Hypothalamus (tissue), 51 donors: ENCODE measurements around the gene STXBP6.

Experiments
- DNase-seq, 51 donors: peaks; one replicate each; lab custom pipeline; 2025; lab: John Stamatoyannopoulos, UW

Gene STXBP6

DNA sequence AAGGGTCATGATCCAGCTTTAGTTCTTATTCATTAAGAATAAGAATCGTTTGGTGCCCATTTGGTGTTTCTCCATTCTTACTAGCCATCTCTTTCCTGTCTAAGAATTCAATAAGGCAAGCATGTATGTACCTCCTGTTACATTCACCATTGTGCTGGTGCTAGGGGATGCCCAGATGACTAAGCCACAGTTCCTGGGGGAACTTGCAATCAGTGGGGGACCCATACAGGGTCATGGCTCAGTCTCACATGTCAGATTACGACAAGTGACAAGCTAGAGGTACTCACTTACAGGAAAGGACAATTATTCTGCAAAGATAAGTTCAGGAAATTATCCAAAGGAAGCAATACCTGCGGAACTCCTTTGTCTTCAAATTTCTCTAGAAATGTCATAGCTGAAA lies 125.4 kb downstream of the STXBP6 start:
- DNase-seq, result no peak

- DNase-seq, result no peak
These were observed 128.0 kb downstream of the STXBP6 start for GRCh38 chr14:24921903-24922302.

DNA sequence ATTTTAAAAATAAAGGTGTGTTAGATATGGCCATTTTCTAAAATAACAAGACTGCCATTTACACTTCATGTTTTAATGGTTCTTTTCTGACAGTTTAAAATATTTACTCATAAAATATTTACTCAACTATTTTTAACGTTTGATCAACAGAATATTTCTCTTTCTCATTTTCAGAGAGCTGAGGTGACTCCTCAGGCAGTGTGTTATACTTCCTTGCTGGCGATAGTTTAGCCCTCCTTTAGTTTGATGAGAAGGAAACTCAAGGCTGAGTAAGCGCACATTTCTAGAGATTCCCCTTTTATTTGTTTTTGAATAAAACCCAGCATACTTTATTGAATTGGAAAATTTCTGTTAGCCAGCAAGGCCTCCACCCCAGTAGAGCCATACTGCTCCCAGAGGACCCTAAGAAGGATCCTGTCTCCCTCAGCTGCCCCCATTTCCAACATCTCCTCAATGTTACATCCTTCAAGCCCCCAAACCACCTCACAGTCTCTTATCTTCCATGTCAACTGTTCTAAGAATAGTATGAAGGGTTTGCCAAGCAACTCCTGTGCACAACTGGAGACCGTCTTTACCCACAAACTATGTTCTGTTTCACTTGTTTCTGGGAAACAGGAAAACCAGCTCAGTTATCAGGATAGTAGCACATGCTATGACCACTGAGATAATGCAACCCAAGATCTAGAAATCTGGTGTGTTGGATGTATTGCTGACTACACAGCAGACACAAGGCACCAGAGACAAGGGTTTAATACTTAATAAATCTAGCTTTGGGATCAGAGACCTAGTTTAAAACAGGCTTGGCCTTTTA lies 129.5 kb downstream of the STXBP6 start:
- no peak for DNase-seq

GRCh38 chr14:24918822-24919221 lies 131.1 kb downstream of the STXBP6 start:
- no peak for DNase-seq

DNA sequence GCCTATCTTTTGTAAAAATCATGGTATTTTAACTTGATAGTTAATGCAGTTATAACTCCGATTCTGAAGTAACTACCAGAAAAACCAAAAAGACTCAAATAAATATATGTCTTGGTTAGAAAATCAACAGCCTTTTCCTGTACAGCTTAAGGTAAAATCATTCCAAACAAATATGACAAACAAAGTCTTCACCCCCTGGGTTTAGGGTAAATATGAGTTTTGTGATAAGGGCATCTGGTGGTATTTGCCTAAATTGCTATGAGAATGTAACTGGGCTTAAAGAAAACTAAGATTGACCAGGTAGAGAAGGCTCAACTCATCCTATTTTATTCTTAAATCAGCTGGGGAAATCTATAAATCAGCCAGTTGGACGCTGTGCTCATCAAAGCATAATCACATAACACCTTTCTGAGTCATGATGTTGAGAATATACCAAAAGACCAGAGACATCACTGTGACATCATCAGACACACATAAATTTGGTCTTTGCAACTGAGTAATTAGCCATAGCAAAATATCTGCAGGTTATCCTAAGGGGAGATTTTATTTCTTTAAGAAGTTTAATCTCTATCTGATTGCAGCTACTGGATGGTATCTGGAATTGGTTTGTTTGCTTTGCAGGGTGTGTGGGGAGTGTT lies 133.9 kb downstream of the STXBP6 start:
- DNase-seq, result no peak

DNA sequence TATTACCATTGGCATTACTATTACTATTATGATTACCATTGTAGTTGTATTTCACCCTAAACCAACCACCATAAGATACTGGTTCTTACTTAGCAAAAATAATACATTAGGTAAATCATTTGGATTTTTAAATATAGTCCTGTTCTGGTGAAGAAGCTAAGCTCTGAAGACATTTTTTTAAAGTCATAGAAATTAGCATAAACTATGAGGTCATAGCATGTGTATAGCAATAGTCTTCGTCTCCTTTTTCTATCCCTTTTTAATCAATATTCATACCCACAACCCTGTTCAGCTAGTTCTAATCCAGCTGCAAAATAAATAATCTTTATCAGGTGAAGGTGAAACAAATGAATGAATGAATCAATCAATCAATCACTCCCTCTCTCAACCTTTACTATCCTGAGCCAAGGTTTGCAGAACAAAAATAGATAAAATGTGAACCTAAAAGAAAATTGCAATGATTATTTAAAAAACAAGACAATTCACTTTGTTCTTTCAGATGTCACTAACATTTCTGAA lies 134.5 kb downstream of the STXBP6 start:
- no peak for DNase-seq

DNA sequence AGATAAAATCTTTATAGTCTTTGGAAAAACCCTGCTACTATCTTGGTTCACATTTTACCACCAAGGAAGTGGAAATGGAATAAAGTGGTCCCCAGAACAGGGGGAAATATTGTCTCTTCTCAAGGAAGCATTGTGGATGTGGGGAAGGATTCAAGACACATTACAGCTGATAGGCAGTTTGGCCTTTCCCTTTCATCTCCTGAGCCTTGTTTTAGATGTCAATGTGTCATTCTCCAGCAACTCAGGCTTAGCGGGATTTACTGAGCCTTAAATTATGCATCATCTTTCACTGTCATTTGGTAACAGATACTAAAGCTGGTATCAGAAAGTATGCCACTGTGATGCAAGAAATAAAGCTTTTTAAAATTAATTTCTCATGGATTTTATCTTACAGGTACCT lies 136.2 kb downstream of the STXBP6 start:
- no peak for DNase-seq

- no peak for DNase-seq
These were observed 136.9 kb downstream of the STXBP6 start for GRCh38 chr14:24913021-24913420.

DNA sequence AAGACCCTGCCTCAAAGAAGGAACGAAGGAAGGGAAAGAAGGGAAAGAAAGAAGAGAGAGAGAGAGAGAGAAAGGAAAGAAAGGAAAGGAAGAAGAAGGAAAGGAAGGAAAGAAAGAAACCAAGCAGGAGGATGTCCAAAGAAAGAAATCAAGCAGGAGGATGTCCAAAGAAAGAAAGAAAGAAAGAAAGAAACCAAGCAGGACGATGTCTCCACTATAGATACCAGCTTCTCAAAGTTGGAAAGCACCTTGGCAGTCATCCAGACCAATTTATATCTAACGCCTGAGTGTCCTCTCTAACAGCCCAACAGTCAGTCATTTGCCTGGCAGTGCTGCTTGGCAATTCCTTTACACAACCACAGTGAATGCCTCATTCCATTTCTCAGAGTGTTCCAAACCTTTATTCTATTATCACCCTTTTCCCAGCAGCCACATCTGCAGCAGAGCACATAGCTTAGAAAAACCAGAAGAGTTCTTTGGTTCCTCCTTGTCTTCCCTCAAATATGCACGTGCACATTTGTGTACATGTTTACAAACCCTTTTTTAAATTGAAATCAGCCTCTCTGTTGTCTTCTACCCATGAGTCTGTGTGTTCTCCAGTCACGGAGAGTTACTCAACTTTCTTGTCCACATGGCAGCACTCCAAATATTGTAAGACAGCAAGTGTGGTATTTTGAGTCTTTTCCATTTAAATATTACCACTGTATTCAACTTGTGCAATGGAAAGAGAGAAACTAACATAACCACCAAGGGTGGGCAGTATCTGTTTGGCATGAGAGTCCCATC lies 138.4 kb downstream of the STXBP6 start:
- DNase-seq, result peak in 1 of 51 donors; percentile 14

DNA sequence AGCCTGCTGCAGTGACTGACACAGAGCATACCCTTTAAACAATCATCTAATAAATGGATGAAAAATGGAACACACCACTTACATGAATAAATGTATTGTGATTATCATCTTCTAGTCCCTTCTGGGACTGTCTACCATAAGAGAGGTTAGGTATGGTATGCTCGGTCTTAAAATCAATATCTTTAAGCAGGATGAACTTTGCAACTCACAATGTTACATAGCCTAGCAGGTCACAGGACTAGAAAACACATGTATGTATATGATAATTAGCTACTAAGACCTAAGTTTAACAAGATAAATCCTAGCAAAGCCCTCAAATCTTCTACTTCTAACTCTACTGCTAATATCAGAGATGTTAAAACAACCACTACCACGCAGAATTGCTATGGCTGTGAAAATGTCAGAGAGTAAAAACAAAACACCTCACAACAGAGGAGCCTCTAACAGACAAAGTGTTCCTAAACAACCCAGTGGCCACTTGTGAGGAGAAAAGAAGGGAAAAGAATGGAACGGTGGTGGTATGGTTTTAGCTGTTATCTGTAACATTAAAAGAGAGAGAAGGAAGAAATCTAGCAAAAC lies 139.4 kb downstream of the STXBP6 start:
- DNase-seq, result no peak

GRCh38 chr14:24909523-24910302 lies 140.2 kb downstream of the STXBP6 start:
- no peak for DNase-seq

DNA sequence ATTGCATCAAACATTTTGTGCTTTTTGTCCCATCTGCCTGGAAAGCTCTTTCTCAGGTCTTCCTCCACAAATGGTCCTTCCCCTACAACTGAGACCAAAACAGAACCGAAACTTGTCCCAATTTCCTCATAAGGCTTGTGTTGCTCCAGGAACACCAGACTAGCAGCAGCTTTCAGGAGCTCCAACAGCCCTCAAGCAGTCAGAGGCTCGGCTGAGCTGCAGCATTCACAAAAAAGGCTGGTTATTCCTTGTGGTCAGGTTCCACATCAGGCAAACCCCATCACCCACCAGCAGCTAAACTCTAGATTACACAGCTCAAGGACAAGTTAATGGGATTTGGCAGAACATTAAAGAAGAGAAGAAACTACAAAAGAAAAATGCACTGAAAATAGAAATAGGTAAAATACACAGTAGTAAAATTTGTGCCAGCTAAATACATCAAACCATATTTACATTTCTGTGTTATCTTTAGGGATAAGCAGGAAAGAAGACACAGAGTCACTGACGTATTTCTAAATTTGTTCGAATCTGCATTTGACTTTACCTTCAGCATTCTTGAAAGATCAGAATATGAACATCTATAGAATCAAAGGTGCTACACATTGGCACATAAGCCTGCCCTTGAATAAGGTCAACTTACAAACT lies 141.2 kb downstream of the STXBP6 start:
- DNase-seq, result peak in 5 of 51 donors; percentile 3 to 45 (median 10)

DNA sequence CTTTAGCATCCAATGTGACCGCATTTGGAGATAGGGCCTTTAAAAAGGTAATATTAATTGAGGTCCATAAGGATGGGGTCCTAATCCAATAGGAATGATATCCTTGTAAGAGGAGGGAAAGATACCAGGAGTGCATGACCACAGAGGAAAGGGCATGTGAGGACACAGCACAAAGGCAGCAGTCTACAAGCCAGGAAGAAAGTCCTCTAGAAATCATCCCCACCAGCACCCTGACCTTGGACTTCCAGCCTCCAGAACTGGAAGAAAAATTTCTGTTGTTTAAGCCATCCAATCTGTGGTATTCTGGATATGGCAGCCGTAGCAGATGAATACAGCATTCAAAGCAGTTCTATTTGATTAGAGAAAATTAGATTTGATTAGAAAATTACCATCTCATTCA lies 145.4 kb downstream of the STXBP6 start:
- DNase-seq, result no peak

GRCh38 chr14:24903337-24903736 lies 146.6 kb downstream of the STXBP6 start:
- no peak for DNase-seq

DNA sequence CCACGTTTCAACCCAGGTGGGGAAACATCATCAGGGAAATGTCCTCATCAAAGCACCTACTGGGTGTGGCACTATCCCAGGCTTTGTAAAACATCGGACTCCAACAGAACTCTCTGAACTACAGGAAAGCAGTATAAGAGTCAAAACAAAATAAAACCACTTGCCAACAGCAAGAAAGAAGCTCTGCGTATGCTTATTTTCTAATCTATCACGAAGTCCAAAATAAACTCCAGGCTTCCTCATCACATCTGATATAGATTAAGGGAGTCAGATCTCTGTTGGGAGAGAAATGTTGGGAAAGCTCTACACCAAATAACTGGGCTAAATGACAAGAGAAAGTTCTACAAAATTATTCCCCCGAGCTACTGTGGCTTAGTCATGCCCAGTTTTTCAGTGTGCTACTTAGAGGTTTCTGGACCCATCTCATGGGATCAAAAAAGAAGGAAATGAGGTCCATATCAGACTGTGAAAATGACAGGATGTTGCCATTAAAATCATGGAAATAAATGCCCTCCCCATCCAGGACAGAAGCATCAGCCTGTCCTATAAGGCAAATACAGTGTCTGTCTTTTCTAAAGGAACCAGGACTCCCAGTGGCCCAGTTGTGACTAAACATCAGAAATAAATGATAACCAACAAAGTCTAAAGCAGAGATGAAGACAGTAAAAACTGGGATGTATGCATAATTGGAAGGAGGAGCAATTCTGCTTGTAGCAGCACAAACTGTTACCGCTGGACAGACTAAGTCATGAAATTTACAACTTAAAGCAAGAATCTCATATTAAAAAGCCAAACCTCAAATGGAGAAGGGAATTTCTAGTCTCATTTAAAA lies 149.5 kb downstream of the STXBP6 start:
- no peak for DNase-seq

DNA sequence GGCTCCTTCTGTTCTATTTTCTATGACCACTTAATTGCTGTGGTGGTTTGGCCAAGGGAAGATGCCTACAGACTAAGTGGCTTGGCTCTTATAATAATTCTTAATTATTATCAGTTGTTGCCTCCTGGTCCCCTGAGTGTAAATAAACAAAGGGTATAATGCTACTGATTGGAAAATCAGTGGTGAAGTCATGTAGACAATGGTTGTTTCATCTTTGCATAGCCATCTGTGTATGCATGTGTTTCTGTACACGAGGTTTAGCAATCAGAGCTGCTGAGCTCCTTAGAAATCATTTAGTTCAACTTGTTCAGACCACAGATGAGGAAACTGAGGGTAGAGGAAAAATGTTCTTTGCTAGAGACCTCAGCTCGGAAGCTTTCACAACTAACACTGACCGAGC lies 152.2 kb downstream of the STXBP6 start:
- no peak for DNase-seq

DNA sequence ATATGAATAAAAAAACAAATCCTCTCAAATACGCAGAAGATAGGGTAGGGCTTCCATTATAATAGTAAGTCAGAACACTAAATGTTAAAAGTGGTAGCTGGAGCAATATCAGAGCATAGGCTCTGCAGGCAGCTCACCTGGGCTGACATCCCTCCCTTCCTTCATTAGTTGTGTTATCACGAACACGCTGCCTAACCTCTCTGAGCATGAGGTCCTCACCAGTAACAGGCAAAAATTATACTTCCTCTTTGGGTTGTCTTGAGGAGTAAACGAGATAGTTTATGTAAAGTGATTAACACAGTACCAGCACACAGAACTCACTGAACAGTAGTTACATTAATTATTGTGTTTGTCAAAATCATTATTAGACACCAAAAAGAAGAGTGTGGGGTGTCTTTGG lies 154.3 kb downstream of the STXBP6 start:
- DNase-seq, result no peak

GRCh38 chr14:24895243-24895583 lies 154.7 kb downstream of the STXBP6 start:
- no peak for DNase-seq
